Umbilical cord (tissue), 2 donors: ENCODE data around the gene SSC4D. TPM values are rescaled to one million over a fixed set of nuclear protein-coding genes. Genes with fewer than 3 reads are reported as not detected.
"Not testable (repeated sequence)": the region's sequence is repeated elsewhere in the genome, so short reads cannot be mapped to it uniquely, and the experiment has no call there.

ENCODE experiments used
- DNase-seq: peaks from one replicate; pipeline ENCODE4 v3.0.0-alpha.2; 2015; ENCODE audit warnings: low spot score
- total RNA-seq: library from RNA; depleted of rRNA; stranded (reverse); fragments of >200 nt; gene quantifications from one replicate; pipeline ENCODE4 v1.2.3, GENCODE V29; 2014; ENCODE audit warnings: low replicate concordance; ENCODE audit not compliant: insufficient read depth

Gene SSC4D
- total RNA-seq, 1 donor from 2014 or later: not detected

- peak; percentile 19 for DNase-seq
Observed at GRCh38 chr7:76421097-76421496, 11.6 kb upstream of the SSC4D start.

GRCh38 chr7:76417654-76418310, 8.3 kb upstream of the SSC4D start:
- DNase-seq: not testable (repeated sequence)

DNA sequence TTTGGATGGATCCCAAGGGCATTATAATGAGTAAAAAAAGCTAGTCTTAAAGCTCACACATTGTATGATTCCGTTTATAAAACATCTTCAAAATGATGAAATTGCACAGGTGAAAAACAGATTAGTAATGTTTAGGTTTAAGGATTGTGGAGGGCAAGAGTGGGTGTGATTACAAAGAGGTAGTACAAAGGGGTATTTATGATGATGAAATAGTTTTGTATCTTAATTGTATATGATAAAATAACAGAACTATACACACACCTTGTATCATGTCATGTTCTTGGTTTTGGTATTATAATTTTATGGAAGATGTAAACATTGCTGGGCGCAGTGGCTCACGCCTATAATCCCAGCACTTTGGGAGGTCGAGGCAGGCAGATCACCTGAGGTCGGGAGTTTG, 2.8 kb upstream of the SSC4D start:
- DNase-seq: no peak

DNA sequence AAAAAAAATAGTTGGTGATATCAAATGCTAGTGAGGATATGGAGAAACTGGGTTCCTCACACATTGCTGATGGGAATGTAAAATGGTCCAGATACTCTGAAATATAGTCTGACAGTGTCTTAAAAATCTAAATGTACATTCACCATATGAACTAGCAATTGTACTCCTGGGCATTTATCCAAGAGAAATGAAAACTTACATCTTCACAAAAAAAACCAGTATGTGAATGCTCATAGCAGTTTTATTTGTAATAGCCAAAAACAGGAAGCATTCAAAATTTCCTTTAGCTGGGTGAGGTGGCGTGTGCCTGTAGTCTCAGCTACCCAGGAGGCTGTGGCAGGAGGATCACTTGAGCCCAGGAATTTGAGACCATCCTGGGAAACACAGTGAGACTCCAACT, 2.1 kb upstream of the SSC4D start:
- DNase-seq: no peak

- DNase-seq: no peak
Observed at GRCh38 chr7:76408121-76408560, 1.4 kb downstream of the SSC4D start.

GRCh38 chr7:76407718-76408117, 1.8 kb downstream of the SSC4D start:
- DNase-seq: no peak

- DNase-seq: no peak
Observed at GRCh38 chr7:76405738-76406137, 3.8 kb downstream of the SSC4D start.

DNA sequence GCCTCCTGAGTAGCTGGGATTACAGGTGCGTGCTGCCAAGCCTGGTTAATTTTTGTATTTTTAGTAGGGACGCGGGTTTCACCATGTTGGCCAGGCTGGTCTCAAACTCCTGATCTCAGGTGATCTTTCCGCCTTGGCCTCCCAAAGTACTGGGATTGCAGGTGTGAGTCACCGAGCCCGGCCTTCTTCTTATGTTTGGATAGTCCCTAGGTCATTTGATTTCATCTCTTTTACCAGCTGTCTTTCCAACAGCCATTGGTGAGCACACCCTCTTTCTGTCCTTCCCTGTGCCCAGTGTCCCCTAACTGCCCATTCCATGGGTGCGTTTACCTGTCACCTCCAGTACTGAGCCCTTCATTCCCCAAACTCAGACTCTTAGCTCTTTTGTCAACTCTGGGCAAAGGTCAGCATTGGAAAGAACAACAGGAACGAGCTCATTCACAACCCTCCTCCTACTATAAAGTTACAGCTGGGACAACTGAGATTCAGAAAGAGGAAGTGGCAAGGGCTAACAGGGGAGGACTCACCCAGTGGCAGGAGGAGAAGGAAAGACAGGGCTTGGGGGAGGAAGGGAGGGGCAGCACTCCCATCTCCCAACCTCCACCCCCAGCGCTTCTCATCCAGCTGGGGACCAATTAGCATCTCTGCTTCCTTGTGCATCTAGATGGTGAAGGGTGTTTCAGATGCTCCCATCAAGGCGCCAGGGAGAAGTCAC, 5.6 kb downstream of the SSC4D start:
- DNase-seq: no peak

DNA sequence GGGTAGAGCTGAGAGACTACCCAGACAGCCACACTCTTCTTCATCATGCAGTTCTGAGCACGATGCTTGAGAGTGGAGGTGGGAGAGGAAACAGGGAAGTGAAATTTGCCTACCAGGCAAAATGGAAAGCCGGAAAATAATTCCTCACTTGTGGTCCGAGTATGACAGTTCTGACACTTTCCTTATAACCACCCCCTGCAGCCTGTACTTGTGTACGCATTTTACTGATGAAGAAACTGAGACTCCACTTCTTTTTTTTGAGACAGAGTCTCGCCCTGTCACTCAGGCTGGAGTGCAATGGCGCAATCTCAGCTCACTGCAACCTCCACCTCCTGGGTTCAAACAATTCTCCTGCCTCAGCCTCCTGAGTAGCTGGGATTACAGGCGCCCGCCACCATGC, 6.4 kb downstream of the SSC4D start:
- DNase-seq: not testable (repeated sequence)

GRCh38 chr7:76400248-76400647, 9.2 kb downstream of the SSC4D start:
- no peak for DNase-seq

DNA sequence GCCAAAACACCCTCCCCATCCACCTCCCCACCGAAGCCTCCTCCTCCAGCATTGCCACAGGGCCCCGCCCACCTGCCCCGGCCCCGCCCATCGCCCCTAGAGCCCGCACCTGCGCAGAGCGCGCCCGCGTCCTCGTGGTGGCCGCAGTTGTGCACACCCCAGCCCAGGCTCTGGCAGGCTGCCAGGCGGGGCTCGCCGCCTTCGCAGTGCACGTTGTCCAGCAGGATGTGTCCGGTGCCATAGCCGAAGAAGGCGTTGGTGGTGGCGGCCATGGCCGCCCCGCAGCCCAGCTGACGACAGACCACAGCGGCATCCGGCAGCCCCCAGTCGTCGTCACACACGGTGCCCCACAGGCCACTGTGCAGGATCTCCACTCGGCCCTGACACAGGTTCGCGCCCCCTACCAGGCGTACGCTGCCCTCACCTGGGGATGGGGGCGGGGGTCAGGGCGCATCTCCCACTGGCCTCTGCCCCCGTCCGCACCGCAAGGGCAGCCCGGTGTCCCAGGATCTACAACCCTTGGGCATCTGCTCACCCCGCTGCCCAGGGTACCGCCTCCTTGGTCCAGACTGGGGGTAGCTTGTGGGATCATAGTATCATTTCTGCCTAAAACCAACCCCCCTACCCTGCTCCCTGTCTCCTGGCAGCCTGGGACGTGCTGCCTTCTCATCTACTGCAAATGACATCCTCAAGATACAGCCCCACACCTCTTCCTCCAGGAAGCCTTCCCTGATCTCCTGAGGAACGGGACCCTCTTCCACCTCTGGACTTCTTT, 11.9 kb downstream of the SSC4D start:
- DNase-seq: peak; percentile 37

GRCh38 chr7:76396864-76397263, 12.6 kb downstream of the SSC4D start:
- no peak for DNase-seq

DNA sequence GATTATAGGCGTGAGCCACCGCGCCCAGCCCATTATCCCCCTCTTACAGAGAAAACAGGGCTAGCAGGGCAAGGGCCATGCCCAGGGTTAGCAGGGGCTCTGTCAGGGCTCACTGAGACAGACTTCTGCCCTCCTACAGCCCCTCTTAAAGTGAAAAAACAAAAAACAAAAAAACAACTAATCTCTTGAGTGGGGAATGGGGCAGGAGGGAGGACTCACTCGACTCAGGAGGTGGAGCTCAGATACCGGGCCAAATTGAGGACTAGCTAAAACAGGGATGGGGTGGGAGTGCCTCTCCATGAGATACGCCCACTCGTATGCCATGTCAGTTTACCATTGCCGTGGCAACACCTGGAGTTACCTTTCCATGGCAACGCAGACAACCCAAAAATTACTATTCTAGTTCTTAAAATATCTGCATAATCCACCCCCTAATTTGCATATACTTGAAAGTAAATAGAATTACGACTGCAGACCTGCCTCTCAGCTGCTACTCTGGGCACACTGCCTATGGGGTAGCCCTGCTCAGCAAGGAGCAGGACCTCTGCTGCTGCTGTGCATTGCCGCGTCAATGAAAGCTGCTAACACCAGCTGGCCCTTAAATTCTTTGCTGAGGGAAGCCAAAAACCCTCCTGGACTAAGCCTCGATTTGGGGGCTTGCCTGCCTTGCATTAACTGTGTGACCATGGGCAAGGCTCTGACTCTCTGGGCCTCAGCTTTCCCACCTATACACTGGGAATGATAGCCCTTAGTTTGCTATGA, 13.4 kb downstream of the SSC4D start:
- DNase-seq: no peak

DNA sequence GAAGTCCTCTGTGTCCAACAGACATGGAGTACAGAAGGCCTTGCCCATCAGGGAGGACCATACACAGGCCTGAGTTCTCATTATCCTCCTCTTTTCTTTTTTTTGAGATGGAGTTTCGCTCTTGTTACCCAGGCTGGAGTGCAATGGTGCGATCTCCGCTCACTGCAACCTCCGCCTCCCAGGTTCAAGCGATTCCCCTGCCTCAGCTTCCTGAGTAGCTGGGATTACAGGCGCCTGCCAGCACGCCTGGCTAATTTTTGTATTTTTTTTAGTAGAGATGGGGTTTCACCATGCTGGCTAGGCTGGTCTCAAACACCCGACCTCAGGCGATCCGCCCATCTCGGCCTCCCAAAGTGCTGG, 13.9 kb downstream of the SSC4D start:
- not testable (repeated sequence) for DNase-seq

GRCh38 chr7:76394957-76395356, 14.5 kb downstream of the SSC4D start:
- no peak for DNase-seq

DNA sequence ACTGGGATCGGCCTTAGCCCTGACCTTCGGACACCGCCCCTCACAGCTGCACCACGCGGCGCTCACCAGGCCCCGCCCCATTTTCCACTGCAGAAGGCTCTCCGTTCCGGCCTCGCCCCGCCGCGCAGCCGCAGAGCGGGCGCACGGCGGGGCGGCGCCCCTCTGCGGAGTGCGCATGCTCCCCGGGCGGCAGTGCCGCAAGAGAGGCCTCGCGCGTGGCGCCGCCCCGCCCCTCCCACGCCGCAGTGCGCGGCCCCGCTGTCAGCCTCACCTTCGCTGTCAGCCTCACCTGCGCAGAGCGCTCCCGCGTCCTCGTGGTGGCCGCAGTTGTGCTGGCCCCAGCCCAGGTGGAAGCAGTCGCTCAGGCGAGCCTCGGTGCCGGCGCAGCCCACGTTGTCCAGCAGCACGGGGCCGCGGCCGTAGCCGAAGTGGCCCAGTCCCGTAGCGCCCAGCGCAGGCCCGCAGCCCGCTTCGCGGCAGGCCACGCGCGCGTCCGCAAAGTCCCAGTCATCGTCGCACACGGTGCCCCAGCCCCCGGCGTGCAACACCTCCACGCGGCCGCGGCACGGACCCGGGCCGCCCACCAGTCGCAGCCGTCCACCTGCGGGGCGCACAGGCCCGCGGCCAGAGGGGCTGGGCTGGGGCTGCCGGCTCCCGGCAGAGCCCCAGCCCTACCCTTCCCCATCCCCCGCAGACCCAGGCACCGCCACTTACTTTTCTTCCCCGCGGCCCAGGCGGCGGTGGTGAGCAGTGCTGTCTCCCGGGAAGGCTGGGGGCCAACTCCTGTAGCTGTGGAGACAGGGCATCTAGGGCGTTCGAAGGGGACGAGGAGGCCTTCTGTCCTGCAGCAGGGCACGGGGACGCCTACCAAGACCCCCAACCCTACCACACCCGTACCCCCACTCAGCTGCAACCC, 16.1 kb downstream of the SSC4D start:
- peak; percentile 96 for DNase-seq

DNA sequence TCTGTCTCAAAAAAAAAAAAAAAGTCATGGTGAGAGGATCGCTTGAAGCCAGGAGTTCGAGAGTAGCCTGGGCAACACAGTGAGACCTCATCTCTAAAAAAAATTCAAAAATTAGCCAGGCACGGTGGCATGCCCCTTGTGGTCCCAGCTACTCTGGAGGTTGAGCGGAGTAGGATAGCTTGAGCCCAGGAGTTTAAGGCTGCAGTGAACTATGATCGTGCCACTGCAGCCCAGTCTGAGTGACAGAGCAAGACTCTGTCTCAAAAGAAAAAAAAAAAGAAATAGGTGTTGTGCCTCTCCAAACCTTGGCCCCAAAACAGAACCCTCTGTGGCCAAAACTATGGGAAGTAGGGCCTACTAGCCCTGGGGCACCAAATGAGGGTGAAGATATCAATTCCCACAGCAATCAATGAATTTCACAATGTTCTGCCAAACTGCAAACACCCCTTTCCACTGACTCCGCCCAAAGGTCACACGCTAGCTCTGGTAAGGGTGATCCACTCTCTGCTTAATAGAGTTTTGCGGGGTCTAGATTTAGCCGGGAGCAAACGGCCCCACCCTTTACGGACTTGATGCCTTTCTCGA, 16.9 kb downstream of the SSC4D start:
- DNase-seq: no peak

GRCh38 chr7:76390092-76390491, 19.4 kb downstream of the SSC4D start:
- DNase-seq: no peak

DNA sequence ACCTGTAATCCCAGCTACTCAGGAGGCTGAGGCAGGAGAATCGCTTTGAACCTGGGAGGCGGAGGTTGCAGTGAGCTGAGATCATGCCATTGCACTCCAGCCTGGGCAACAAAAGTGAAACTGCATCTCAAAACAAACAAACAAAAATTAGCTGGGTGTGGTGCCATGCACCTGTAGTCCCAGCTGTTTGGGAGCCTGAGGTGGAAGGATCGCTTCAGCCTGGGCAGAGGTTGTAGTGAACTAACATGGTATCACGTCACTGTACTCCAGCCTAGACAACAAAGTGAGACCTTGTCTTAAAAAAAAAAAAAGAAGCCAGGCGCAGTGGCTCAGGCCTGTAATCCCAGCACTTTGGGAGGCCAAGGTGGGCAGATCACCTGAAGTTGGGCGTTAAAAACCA, 21.7 kb downstream of the SSC4D start:
- DNase-seq: not testable (repeated sequence)

- no peak for DNase-seq
Observed at GRCh38 chr7:76386691-76387260, 22.7 kb downstream of the SSC4D start.
